Measurements from ENCODE around the gene FGFBP3.

FGFBP3 gene

GRCh38 chr10:91909117-91909677 lies at the start of gene FGFBP3:
FGFBP3 (minus strand) TSS chr10:91909486; CDS start chr10:91908969, 517 bp downstream.
- DNase-seq: peak in 1 of 2 donors; percentile 30
- peak within 1 kb of the TSS; percentile 81 to 90 for H3K27ac Mint-ChIP-seq
- H3K4me3 Mint-ChIP-seq: peak within 1 kb of the TSS; percentile 93 to 95
- peak; percentile 37 for ATAC-seq
- H3K27me3 Mint-ChIP-seq: peaks cover 10% of the 10 kb centered on the region
- peaks cover 15% of the 10 kb centered on the region for H3K4me1 Mint-ChIP-seq
- no peaks in the 10 kb centered on the region for H3K9me3 Mint-ChIP-seq

- no peak for DNase-seq
- Mint-ChIP-seq H3K4me3 (no peak overlapping the region), H3K4me1 (peaks cover 6% of the 10 kb centered on the region), H3K27ac (no peak overlapping the region), H3K27me3 (no peaks in the 10 kb centered on the region), H3K9me3 (no peaks in the 10 kb centered on the region)
- no peak for ATAC-seq
Measured at GRCh38 chr10:91957091-91957490, 47.8 kb upstream of the FGFBP3 start.

GRCh38 chr10:91955114-91955513 lies 45.8 kb upstream of the FGFBP3 start:
- DNase-seq (no peak), ATAC-seq (no peak)
- Mint-ChIP-seq H3K9me3 (no peaks in the 10 kb centered on the region), H3K27ac (no peak overlapping the region), H3K4me3 (no peak overlapping the region), H3K4me1 (no peaks in the 10 kb centered on the region), H3K27me3 (no peaks in the 10 kb centered on the region)

- Mint-ChIP-seq H3K4me3 (no peak overlapping the region), H3K27ac (no peak overlapping the region), H3K9me3 (no peaks in the 10 kb centered on the region), H3K4me1 (peaks cover 7% of the 10 kb centered on the region), H3K27me3 (no peaks in the 10 kb centered on the region)
- ATAC-seq (no peak), DNase-seq (no peak)
Measured at GRCh38 chr10:91953600-91954160, 44.4 kb upstream of the FGFBP3 start.

GRCh38 chr10:91944880-91945630 lies 35.8 kb upstream of the FGFBP3 start:
- Mint-ChIP-seq H3K27me3 (no peaks in the 10 kb centered on the region), H3K27ac (peak overlapping the region; percentile 28 to 97), H3K9me3 (no peaks in the 10 kb centered on the region), H3K4me1 (peaks cover 39% of the 10 kb centered on the region), H3K4me3 (peak overlapping the region; percentile 42 to 78)
- peak; percentile 99 for ATAC-seq
- peak; percentile 39 to 45 for DNase-seq

GRCh38 chr10:91941426-91941825 lies 32.1 kb upstream of the FGFBP3 start:
- Mint-ChIP-seq H3K4me3 (no peak overlapping the region), H3K9me3 (no peaks in the 10 kb centered on the region), H3K27me3 (no peaks in the 10 kb centered on the region), H3K27ac (no peak overlapping the region), H3K4me1 (peaks cover 33% of the 10 kb centered on the region)
- DNase-seq (no peak), ATAC-seq (no peak)

- peaks cover 26% of the 10 kb centered on the region for H3K4me1 Mint-ChIP-seq
- DNase-seq: no peak
- no peaks in the 10 kb centered on the region for H3K9me3 Mint-ChIP-seq
- no peak for ATAC-seq
- H3K4me3 Mint-ChIP-seq: no peak overlapping the region
- no peaks in the 10 kb centered on the region for H3K27me3 Mint-ChIP-seq
- no peak overlapping the region for H3K27ac Mint-ChIP-seq
Measured at GRCh38 chr10:91939653-91940052, 30.4 kb upstream of the FGFBP3 start.

GRCh38 chr10:91935886-91936285 lies 26.6 kb upstream of the FGFBP3 start:
- Mint-ChIP-seq H3K9me3 (no peaks in the 10 kb centered on the region), H3K27ac (no peak overlapping the region), H3K4me3 (no peak overlapping the region), H3K4me1 (peaks cover 43% of the 10 kb centered on the region), H3K27me3 (no peaks in the 10 kb centered on the region)
- DNase-seq: no peak
- no peak for ATAC-seq

- no peaks in the 10 kb centered on the region for H3K9me3 Mint-ChIP-seq
- H3K27ac Mint-ChIP-seq: no peak overlapping the region
- DNase-seq (no peak), ATAC-seq (peak; percentile 48)
- peaks cover 40% of the 10 kb centered on the region for H3K4me1 Mint-ChIP-seq
- no peak overlapping the region for H3K4me3 Mint-ChIP-seq
- H3K27me3 Mint-ChIP-seq: no peaks in the 10 kb centered on the region
Measured at GRCh38 chr10:91932737-91933136, 23.5 kb upstream of the FGFBP3 start.

- Mint-ChIP-seq H3K9me3 (no peaks in the 10 kb centered on the region), H3K4me3 (no peak overlapping the region), H3K27ac (no peak overlapping the region), H3K4me1 (peaks cover 48% of the 10 kb centered on the region), H3K27me3 (no peaks in the 10 kb centered on the region)
- DNase-seq: no peak
- ATAC-seq: no peak
Measured at GRCh38 chr10:91931526-91932190, 22.4 kb upstream of the FGFBP3 start.

GRCh38 chr10:91930939-91931338 lies 21.7 kb upstream of the FGFBP3 start:
- Mint-ChIP-seq H3K27ac (no peak overlapping the region), H3K27me3 (no peaks in the 10 kb centered on the region), H3K4me3 (no peak overlapping the region), H3K9me3 (no peaks in the 10 kb centered on the region), H3K4me1 (peaks cover 49% of the 10 kb centered on the region)
- ATAC-seq: no peak
- no peak for DNase-seq

GRCh38 chr10:91925022-91925320 lies 15.7 kb upstream of the FGFBP3 start:
- peak overlapping the region; percentile 91 to 97 for H3K4me3 Mint-ChIP-seq

GRCh38 chr10:91924212-91925021 lies 15.1 kb upstream of the FGFBP3 start:
- no peak for ATAC-seq
- Mint-ChIP-seq H3K4me1 (peaks cover 39% of the 10 kb centered on the region), H3K4me3 (peak overlapping the region; percentile 91 to 97), H3K27ac (peak overlapping the region; percentile 89 to 97), H3K27me3 (no peaks in the 10 kb centered on the region), H3K9me3 (no peaks in the 10 kb centered on the region)
- no peak for DNase-seq

More at GRCh38 chr10:91925022-91925320, 15.7 kb upstream of the FGFBP3 start:
- Mint-ChIP-seq H3K4me1 (peaks cover 39% of the 10 kb centered on the region), H3K27ac (no peak overlapping the region), H3K27me3 (no peaks in the 10 kb centered on the region), H3K9me3 (no peaks in the 10 kb centered on the region)
- ATAC-seq (no peak), DNase-seq (no peak)

- H3K27ac Mint-ChIP-seq: peak within 1 kb of the TSS; percentile 89 to 97
- peak within 1 kb of the TSS; percentile 91 to 97 for H3K4me3 Mint-ChIP-seq
- ATAC-seq: peak; percentile 99
- H3K4me1 Mint-ChIP-seq: peaks cover 33% of the 10 kb centered on the region
- DNase-seq: peak; percentile 87 to 91
- H3K27me3 Mint-ChIP-seq: no peaks in the 10 kb centered on the region
- no peaks in the 10 kb centered on the region for H3K9me3 Mint-ChIP-seq
Measured at GRCh38 chr10:91923371-91924211, 14.3 kb upstream of the FGFBP3 start, which contains the start of gene BTAF1. BTAF1 (plus strand) TSS chr10:91923770; CDS start chr10:91924077, 307 bp downstream.

Data from stimulated activated naive CD8-positive, alpha-beta T cell treated with anti-CD3 and anti-CD28 coated beads, Interleukin-15, amount 100 ng/mL, for 72 hours (primary cell).